Erythroblast (primary cell): ENCODE measurements around the gene FHL3.

ENCODE experiments used
- GATA1 ChIP-seq: IDR thresholded peaks from 2 replicates; pipeline ENCODE4 v1.6.1; 2011; ENCODE audit warnings: low read depth, mild to moderate bottlenecking, control low read depth, low read length, moderate library complexity
- POLR2A ChIP-seq: IDR thresholded peaks from 2 replicates; pipeline ENCODE4 v1.6.1; 2011; ENCODE audit warnings: mild to moderate bottlenecking, low read length

DNA sequence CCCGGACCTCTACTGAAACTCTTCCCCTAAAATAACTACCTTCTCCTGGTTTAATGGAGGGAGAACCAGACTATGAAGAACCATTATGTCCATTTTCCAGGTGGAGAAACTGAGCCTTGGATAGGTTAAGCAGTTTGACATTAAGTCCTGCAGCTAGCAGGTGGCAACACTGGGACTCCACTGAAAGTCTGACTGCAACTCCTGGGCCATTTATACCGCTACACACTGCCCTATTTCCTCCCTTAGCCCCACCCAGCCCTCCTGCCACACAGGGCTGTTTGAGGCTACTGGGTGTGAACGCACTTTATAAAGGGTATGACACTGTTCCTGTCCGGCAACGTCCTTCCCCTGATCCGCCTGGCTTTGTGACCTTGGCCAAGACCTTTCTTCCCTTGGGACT is 58.0 kb downstream of the FHL3 start:
- TF ChIP-seq POLR2A (no peak), GATA1 (no peak)
